Upper lobe of left lung (tissue), 4 donors: ENCODE measurements around the gene JAG2.

Experiments
- EP300 ChIP-seq, 4 donors: sonication (generic); formaldehyde crosslinking; IDR thresholded peaks; one replicate each; pipeline ENCODE4 v1.5.1; 2017; ENCODE audit warnings: antibody characterized with exemption in 4 of 4, control low read depth in 2 of 4
- POLR2A ChIP-seq, 4 donors: fragments of 450-650 bp; IDR thresholded peaks; one replicate each; pipeline ENCODE4 v1.5.1; 2016 to 2017; ENCODE audit warnings: antibody characterized with exemption in 4 of 4, mild to moderate bottlenecking in 2 of 4
- POLR2AphosphoS5 ChIP-seq, 2 donors: sonication (generic); formaldehyde crosslinking; IDR thresholded peaks; one replicate each; pipeline ENCODE4 v1.5.1; 2017; ENCODE audit warnings: antibody characterized with exemption in 2 of 2
- TF ChIP-seq, protein P1 (sequence below), 6 experiments: fragments of 450-650 bp in 4 of 6; fragments of 200-600 bp in 2 of 6; sonication (generic) in 2 of 6; IDR thresholded peaks; one replicate each; pipeline ENCODE4 v1.5.1; 2016 to 2019; ENCODE audit warnings: antibody characterized with exemption in 6 of 6

DNA sequence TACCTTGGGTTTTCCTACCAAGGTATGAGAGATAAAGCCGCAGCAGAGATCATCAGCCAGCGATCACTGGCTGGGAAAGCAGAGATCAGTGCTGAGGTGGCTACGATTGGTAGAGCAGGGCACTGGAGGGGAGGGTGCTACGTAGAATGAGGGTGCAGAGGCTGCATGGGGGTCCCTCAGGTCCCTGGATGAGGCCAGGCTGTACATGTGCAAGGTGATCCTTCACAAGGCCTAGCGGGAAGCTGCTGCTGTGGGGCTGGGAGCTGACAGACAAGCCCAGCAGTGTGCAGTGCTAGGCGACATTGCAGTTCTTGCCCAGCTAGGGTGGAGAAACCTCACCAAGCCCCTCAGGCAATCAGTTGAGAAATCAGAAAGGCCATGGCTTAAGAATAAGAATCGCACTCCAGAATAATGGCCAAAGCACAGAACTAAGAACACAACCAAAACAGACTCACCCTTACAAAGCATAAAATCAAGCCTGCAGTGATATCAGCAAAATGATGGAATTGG, 66.2 kb downstream of the JAG2 start:
- TF ChIP-seq, protein P1, sequence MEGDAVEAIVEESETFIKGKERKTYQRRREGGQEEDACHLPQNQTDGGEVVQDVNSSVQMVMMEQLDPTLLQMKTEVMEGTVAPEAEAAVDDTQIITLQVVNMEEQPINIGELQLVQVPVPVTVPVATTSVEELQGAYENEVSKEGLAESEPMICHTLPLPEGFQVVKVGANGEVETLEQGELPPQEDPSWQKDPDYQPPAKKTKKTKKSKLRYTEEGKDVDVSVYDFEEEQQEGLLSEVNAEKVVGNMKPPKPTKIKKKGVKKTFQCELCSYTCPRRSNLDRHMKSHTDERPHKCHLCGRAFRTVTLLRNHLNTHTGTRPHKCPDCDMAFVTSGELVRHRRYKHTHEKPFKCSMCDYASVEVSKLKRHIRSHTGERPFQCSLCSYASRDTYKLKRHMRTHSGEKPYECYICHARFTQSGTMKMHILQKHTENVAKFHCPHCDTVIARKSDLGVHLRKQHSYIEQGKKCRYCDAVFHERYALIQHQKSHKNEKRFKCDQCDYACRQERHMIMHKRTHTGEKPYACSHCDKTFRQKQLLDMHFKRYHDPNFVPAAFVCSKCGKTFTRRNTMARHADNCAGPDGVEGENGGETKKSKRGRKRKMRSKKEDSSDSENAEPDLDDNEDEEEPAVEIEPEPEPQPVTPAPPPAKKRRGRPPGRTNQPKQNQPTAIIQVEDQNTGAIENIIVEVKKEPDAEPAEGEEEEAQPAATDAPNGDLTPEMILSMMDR (IDR thresholded peaks at IDR 0.05), result no peak
- no peak for TF ChIP-seq POLR2A (IDR thresholded peaks at IDR 0.05)
- TF ChIP-seq EP300 (IDR thresholded peaks at IDR 0.05), result no peak
- no peak for TF ChIP-seq POLR2AphosphoS5 (IDR thresholded peaks at IDR 0.05)
